Right atrium auricular region (tissue), 2 donors: ENCODE results near the gene GNGT1. TPM values are rescaled to one million over a fixed set of nuclear protein-coding genes. Genes with fewer than 3 reads are reported as not detected.
A peak's percentile ranks its signal among the peaks of the same experiment; 100 is the strongest.

Source experiments
- DNase-seq: peaks from one replicate; pipeline ENCODE4 v3.0.0-alpha.2; 2019; ENCODE audit warnings: low spot score
- H3K27ac ChIP-seq, 2 donors: fragments of 200-600 bp; sonication (generic); 1 replicate in 1 of 2; 2 replicates in 1 of 2; pipeline ENCODE4 v1.5.1; 2016 to 2019
- H3K27me3 ChIP-seq, 2 donors: fragments of 200-600 bp; sonication (generic); one replicate each; pipeline versions ENCODE4 v1.5.1 to v1.6.0; 2017 to 2019
- H3K36me3 ChIP-seq: fragments of 200-600 bp; sonication (generic); one replicate; pipeline ENCODE4 v1.5.1; 2016
- H3K4me1 ChIP-seq, 2 donors: fragments of 200-600 bp; sonication (generic); one replicate each; pipeline versions ENCODE4 v1.5.1 to v1.6.0; 2017 to 2019
- H3K4me3 ChIP-seq, 2 donors: fragments of 200-600 bp; sonication (generic); 1 replicate in 1 of 2; 2 replicates in 1 of 2; pipeline ENCODE4 v1.5.1; 2017 to 2019; ENCODE audit warnings: mild to moderate bottlenecking in 1 of 2, moderate library complexity in 1 of 2
- H3K9me3 ChIP-seq, 2 donors: fragments of 200-600 bp; sonication (generic); one replicate each; pipeline ENCODE4 v1.5.1; 2019
- CTCF ChIP-seq, 2 donors: fragments of 200-600 bp; sonication (generic); IDR thresholded peaks; one replicate each; pipeline ENCODE4 v1.5.1; 2019; ENCODE audit warnings: antibody characterized with exemption in 2 of 2
- total RNA-seq, 2 donors: library from RNA; depleted of rRNA; stranded (reverse); fragments of >200 nt; gene quantifications; one replicate each; pipeline ENCODE4 v1.1.0, GENCODE V29; 2016

GNGT1 gene
- total RNA-seq, 2 donors from 2014 or later: not detected

- no peak for DNase-seq
- Histone ChIP-seq H3K27ac (no peak overlapping the region), H3K36me3 (no peaks in the 10 kb centered on the region), H3K9me3 (peaks cover 0 to 9% of the 10 kb centered on the region in 2 donors), H3K4me1 (no peaks in the 10 kb centered on the region), H3K27me3 (no peaks in the 10 kb centered on the region), H3K4me3 (no peak overlapping the region)
- TF ChIP-seq CTCF (IDR thresholded peaks at IDR 0.05): no peak
These were observed 22.4 kb upstream of the GNGT1 start for GRCh38 chr7:93883917-93884345.

- TF ChIP-seq CTCF (IDR thresholded peaks at IDR 0.05): no peak
- no peak for DNase-seq
- H3K9me3 ChIP-seq: peaks cover 0 to 4% of the 10 kb centered on the region in 2 donors
- no peak overlapping the region for H3K4me3 ChIP-seq
- H3K36me3 ChIP-seq: no peaks in the 10 kb centered on the region
- no peaks in the 10 kb centered on the region for H3K4me1 ChIP-seq
- H3K27ac ChIP-seq: no peak overlapping the region
- no peaks in the 10 kb centered on the region for H3K27me3 ChIP-seq
These were observed 21.8 kb upstream of the GNGT1 start for GRCh38 chr7:93884541-93884940.

GRCh38 chr7:93889261-93889660, 17.1 kb upstream of the GNGT1 start:
- DNase-seq: no peak
- Histone ChIP-seq H3K4me1 (peaks cover 0 to 12% of the 10 kb centered on the region in 2 donors), H3K27ac (no peak overlapping the region), H3K4me3 (no peak overlapping the region), H3K36me3 (no peaks in the 10 kb centered on the region), H3K27me3 (no peaks in the 10 kb centered on the region), H3K9me3 (no peaks in the 10 kb centered on the region)
- TF ChIP-seq CTCF (IDR thresholded peaks at IDR 0.05): no peak

GRCh38 chr7:93890041-93890463, 16.3 kb upstream of the GNGT1 start:
- TF ChIP-seq CTCF (IDR thresholded peaks at IDR 0.05): peak in 1 of 2 donors; percentile 16
- no peaks in the 10 kb centered on the region for H3K36me3 ChIP-seq
- H3K9me3 ChIP-seq: no peaks in the 10 kb centered on the region
- peaks cover 0 to 17% of the 10 kb centered on the region in 2 donors for H3K4me1 ChIP-seq
- H3K4me3 ChIP-seq: peak overlapping the region; percentile 44 to 61
- DNase-seq: no peak
- peak overlapping the region in 1 of 2 donors; percentile 42 for H3K27ac ChIP-seq
- no peaks in the 10 kb centered on the region for H3K27me3 ChIP-seq

- DNase-seq: no peak
- H3K27ac ChIP-seq: peak within 1 kb of the TSS in 1 of 2 donors; percentile 42
- TF ChIP-seq CTCF (IDR thresholded peaks at IDR 0.05): no peak
These were observed 15.8 kb upstream of the GNGT1 start, which contains the start of gene TFPI2 for GRCh38 chr7:93890464-93891068. TFPI2 (minus strand) TSS chr7:93890753; CDS start chr7:93890678, 75 bp downstream.

GRCh38 chr7:93894426-93894825, 11.9 kb upstream of the GNGT1 start:
- no peak overlapping the region for H3K4me3 ChIP-seq
- DNase-seq: no peak
- no peaks in the 10 kb centered on the region for H3K9me3 ChIP-seq
- peaks cover 0 to 22% of the 10 kb centered on the region in 2 donors for H3K4me1 ChIP-seq
- no peaks in the 10 kb centered on the region for H3K27me3 ChIP-seq
- no peak for TF ChIP-seq CTCF (IDR thresholded peaks at IDR 0.05)
- H3K36me3 ChIP-seq: no peaks in the 10 kb centered on the region
- no peak overlapping the region for H3K27ac ChIP-seq

More at GRCh38 chr7:93890464-93891068, 15.8 kb upstream of the GNGT1 start, which contains the start of gene TFPI2:
- no peaks in the 10 kb centered on the region for H3K27me3 ChIP-seq
- H3K4me1 ChIP-seq: peaks cover 0 to 22% of the 10 kb centered on the region in 2 donors
- H3K4me3 ChIP-seq: peak within 1 kb of the TSS; percentile 44 to 61
- no peaks in the 10 kb centered on the region for H3K9me3 ChIP-seq
- no peaks in the 10 kb centered on the region for H3K36me3 ChIP-seq
